ENCODE data around the gene ANKRD40. TPM values are rescaled to one million over a fixed set of nuclear protein-coding genes. Genes with fewer than 3 reads are reported as not detected.
"Not testable (repeated sequence)": the region's sequence is repeated elsewhere in the genome, so short reads cannot be mapped to it uniquely, and the experiment has no call there.

ANKRD40 gene
- total RNA-seq, 2 experiments from 2014 or later, result 31.1 to 34.2 TPM

DNA sequence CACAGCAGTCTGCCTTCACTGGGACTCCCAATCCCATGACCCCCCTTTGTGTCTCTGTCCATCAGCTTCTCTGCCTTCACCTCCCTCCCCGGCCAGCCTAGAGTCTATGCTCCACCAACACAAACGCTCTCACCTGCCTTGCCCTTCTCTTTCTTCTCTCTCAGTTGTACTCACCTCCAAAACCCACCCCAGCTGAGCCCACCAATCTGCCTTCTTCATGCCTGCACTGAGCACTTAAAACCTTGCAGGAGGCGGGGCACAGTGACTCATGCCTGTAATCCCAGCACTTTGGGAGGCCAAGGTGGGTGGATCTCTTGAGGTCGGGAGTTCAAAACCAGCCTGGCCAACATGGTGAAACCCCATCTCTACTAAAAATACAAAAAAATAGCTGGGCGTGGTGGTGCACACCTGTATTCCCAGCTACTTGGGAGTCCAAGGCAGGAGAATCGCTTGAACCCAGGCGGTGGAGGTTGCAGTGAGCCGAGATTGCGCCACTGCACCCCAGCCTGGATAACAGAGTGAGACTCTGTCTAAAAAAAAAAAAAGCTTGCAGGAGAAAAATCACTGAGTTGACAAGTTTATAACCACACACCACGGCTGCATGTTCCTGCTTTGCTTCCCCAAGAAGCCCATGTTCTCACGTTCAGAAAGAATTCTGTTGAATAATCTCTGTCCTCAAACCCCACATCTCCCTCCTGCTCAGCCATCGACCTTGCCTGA, 27.0 kb downstream of the ANKRD40 start:
- CTCF ChIA-PET, result interaction anchor here (1.0 kb wide), 1 partner anchor 11 kb away, joined by 3 read pairs; no protein-coding TSS in a partner anchor
- H3K4me1 Mint-ChIP-seq; H3K36me3 Mint-ChIP-seq (ENCODE audit: low read depth); DNase-seq; H3K4me3 Mint-ChIP-seq; POLR2A ChIA-PET; H3K27ac Mint-ChIP-seq; H3K9me3 Mint-ChIP-seq: not testable (repeated sequence)
- H3K27me3 Mint-ChIP-seq, result peaks cover 25% of the 10 kb centered on the region

DNA sequence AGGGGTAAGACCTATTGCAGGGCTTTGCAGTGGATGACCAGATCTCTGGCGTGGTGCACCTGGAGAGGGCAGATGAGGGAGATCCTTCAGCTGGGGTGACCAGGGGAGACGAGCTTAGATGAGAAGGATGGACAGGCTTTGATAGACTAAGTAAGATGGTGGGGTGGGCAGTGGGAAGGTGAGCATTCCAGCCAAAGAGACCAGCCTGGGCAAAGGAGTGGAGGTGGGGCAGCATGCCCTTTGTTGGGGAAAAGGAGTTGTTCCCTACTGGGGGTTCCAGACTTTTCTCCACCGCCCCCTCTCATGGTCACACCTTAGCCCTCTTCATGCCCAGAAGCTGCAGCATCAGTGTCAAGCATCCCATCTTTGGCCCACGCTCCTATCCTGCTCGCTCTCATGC, 27.6 kb downstream of the ANKRD40 start:
- POLR2A ChIA-PET, result no interaction called here

DNA sequence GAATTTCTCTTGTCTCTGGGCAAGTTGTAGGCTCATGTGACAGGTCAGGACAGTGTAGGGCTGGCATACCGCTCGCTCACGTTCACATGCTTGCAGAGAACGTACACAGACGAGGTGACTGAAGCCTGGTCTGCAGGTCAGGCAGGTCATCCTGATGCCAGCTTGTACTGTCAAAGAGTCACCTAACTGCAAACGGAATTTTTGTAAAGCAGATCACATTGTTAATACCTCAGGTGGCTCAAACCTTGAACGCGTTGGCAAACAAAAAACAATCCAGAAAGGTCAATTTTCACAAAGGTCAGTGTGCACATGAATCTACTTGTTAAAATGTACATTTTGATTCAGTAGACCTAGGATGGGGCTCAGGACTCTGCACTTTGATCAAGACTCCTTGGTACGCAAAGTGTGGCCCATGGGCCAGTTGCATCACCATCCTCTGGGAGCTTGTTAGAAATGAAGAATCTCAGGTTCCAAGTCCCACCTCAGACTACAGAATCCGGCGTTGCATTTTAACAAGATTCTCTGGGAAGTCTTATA, 28.6 kb downstream of the ANKRD40 start:
- ChIA-PET CTCF (interaction anchor here (0.6 kb wide), 3 partner anchors 23 to 191 kb away, joined by 3 to 4 read pairs (median 3); no protein-coding TSS in a partner anchor), POLR2A (no interaction called here)
- DNase-seq, result no peak
- Mint-ChIP-seq H3K9me3 (no peaks in the 10 kb centered on the region), H3K27me3 (peaks cover 25% of the 10 kb centered on the region), H3K27ac (no peak overlapping the region), H3K4me1 (peaks cover 6% of the 10 kb centered on the region), H3K4me3 (no peak overlapping the region), H3K36me3 (ENCODE audit: low read depth) (no peaks in the 10 kb centered on the region)

More for the DNA sequence above, 27.6 kb downstream of the ANKRD40 start:
- H3K9me3 Mint-ChIP-seq, result no peaks in the 10 kb centered on the region
- H3K4me3 Mint-ChIP-seq, result no peak overlapping the region
- DNase-seq, result no peak
- peaks cover 25% of the 10 kb centered on the region for H3K27me3 Mint-ChIP-seq
- H3K36me3 Mint-ChIP-seq (ENCODE audit: low read depth), result no peaks in the 10 kb centered on the region
- CTCF ChIA-PET, result interaction anchor here (1.0 kb wide), 1 partner anchor 11 kb away, joined by 3 read pairs; no protein-coding TSS in a partner anchor
- no peak overlapping the region for H3K27ac Mint-ChIP-seq
- H3K4me1 Mint-ChIP-seq, result peaks cover 6% of the 10 kb centered on the region

DNA sequence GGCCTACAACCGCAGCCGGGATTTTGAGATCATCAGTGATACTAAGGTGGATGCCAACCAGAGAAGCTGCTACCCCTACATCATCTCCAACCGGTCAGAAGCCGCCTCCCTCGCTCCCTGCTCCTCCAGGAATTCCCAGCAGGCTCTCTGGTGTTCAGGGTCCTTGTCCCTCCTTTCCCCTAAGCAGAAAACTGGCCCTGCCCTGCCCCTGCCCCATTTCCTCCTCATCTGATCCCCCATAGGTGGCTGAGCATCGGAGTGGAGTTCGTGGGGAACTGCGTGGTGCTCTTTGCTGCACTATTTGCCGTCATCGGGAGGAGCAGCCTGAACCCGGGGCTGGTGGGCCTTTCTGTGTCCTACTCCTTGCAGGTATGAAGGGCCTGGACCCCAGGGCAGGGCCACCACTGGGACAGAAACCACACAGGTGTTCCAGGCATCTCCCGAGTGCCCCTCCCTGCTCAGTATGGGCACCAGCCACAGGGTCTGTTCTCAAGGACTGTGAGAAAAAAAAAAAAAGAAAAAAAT, 29.8 kb downstream of the ANKRD40 start:
- peaks cover 6% of the 10 kb centered on the region for H3K4me1 Mint-ChIP-seq
- no peak overlapping the region for H3K27ac Mint-ChIP-seq
- H3K27me3 Mint-ChIP-seq, result peaks cover 25% of the 10 kb centered on the region
- DNase-seq, result no peak
- H3K36me3 Mint-ChIP-seq (ENCODE audit: low read depth), result no peaks in the 10 kb centered on the region
- ChIA-PET POLR2A (no interaction called here), CTCF (no interaction called here)
- no peaks in the 10 kb centered on the region for H3K9me3 Mint-ChIP-seq
- no peak overlapping the region for H3K4me3 Mint-ChIP-seq

DNA sequence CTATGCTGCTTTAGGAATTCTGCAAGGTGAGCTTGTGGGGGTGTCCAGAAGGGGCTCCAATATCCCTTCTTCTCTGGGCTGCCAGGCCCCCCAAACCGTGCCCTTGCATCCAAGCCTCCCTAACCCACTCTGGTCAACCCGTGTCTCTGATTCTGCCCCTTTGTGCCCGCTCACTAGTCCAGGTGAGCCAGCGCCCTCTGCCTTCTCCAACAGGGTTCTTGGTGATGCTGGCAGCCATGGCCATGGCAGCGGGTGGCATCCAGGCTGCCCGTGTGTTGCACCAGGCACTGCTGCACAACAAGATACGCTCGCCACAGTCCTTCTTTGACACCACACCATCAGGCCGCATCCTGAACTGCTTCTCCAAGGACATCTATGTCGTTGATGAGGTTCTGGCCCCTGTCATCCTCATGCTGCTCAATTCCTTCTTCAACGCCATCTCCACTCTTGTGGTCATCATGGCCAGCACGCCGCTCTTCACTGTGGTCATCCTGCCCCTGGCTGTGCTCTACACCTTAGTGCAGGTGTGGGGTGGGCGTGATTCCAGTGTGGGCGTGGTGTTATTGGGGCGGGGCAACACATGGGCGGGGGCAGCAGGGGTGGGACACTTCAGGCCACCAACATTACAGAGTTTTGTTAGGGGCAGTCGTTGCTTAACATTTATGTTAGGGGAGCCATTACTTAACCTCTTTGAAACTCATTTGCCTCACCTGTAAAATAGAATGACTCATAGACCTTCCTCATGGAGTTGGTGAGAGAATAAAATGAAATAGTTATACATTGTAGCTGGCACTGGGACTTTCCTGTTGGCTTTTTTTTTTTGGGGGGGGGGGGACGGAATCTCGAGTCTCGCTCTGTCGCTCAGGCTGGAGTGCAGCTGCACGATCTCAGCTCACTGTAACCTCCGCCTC, 31.4 kb downstream of the ANKRD40 start:
- DNase-seq, result no peak
- H3K27ac Mint-ChIP-seq, result no peak overlapping the region
- no peak overlapping the region for H3K4me3 Mint-ChIP-seq
- POLR2A ChIA-PET, result no interaction called here
- no peaks in the 10 kb centered on the region for H3K9me3 Mint-ChIP-seq
- no peaks in the 10 kb centered on the region for H3K36me3 Mint-ChIP-seq (ENCODE audit: low read depth)
- H3K4me1 Mint-ChIP-seq, result peaks cover 3% of the 10 kb centered on the region
- CTCF ChIA-PET, result no interaction called here
- peaks cover 12% of the 10 kb centered on the region for H3K27me3 Mint-ChIP-seq

DNA sequence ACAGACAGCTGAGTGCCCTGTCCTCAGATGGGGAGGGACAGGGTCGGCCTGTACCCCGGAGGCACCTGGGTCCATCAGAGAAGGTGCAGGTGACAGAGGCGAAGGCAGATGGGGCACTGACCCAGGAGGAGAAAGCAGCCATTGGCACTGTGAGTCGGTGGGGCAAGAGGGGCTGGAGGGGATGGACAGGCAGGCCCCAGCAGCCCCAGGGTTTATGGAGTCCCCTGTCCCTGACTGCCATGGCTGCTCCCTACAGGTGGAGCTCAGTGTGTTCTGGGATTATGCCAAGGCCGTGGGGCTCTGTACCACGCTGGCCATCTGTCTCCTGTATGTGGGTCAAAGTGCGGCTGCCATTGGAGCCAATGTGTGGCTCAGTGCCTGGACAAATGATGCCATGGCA, 32.1 kb downstream of the ANKRD40 start:
- Mint-ChIP-seq H3K27me3 (peaks cover 8% of the 10 kb centered on the region), H3K36me3 (ENCODE audit: low read depth) (no peaks in the 10 kb centered on the region), H3K4me1 (no peaks in the 10 kb centered on the region), H3K27ac (no peak overlapping the region), H3K4me3 (no peak overlapping the region), H3K9me3 (no peaks in the 10 kb centered on the region)
- no peak for DNase-seq
- ChIA-PET CTCF (no interaction called here), POLR2A (no interaction called here)

DNA sequence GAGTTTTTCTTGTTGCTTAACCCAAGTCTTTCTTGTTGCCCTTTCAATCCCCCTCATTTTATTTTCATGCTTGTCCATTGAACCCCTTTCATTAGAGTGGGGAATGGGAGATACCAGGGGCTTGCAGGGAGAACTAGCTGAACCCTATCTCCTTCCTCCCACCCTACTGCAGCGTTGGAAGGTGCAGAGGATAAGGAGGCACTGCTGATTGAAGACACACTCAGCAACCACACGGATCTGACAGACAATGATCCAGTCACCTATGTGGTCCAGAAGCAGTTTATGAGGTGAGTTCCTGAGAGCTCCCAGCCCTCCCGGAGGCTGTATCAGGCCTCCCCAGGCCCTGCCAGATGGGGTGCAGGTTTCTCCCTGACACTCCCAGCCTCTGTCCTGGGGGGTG, 32.5 kb downstream of the ANKRD40 start:
- ChIA-PET CTCF (interaction anchor here (1.4 kb wide), 1 partner anchor 44 kb away, joined by 4 read pairs; no protein-coding TSS in a partner anchor), POLR2A (no interaction called here)
- H3K4me3 Mint-ChIP-seq, result no peak overlapping the region

DNA sequence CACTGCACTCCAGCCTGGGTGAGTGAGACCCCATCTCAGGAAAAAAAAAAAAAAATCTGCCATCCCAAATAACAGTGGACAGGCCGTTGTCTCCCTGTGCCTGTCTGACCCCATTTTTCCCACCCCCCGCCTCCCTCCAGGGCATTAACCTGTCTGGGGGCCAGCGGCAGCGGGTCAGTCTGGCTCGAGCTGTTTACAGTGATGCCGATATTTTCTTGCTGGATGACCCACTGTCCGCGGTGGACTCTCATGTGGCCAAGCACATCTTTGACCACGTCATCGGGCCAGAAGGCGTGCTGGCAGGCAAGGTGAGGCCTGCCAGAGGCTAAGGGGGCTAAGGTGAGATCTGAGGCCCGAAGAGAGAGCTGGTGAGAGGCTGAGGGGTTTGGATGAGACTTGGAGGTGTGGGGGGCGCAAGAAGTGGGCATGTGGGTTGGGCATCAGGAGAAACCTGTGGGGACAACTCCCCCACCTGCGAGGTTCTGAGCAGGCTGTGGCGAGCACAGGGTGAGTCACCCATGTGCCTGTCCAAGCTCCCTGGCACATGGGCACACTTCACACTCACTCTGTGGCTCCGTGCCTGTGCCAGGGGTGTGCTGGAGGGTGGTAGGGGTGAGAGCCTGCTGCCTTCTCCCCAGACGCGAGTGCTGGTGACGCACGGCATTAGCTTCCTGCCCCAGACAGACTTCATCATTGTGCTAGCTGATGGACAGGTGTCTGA, 34.7 kb downstream of the ANKRD40 start:
- no peak overlapping the region for H3K27ac Mint-ChIP-seq
- no peak for DNase-seq
- CTCF ChIA-PET, result no interaction called here
- H3K27me3 Mint-ChIP-seq, result no peaks in the 10 kb centered on the region
- peaks cover under 1% of the 10 kb centered on the region for H3K4me1 Mint-ChIP-seq
- H3K4me3 Mint-ChIP-seq, result no peak overlapping the region
- POLR2A ChIA-PET, result no interaction called here
- H3K9me3 Mint-ChIP-seq, result no peaks in the 10 kb centered on the region
- no peaks in the 10 kb centered on the region for H3K36me3 Mint-ChIP-seq (ENCODE audit: low read depth)

More for the DNA sequence above, 32.5 kb downstream of the ANKRD40 start:
- Mint-ChIP-seq H3K4me1 (no peaks in the 10 kb centered on the region), H3K36me3 (ENCODE audit: low read depth) (no peaks in the 10 kb centered on the region), H3K9me3 (no peaks in the 10 kb centered on the region), H3K27ac (no peak overlapping the region), H3K27me3 (peaks cover 4% of the 10 kb centered on the region)
- no peak for DNase-seq

DNA sequence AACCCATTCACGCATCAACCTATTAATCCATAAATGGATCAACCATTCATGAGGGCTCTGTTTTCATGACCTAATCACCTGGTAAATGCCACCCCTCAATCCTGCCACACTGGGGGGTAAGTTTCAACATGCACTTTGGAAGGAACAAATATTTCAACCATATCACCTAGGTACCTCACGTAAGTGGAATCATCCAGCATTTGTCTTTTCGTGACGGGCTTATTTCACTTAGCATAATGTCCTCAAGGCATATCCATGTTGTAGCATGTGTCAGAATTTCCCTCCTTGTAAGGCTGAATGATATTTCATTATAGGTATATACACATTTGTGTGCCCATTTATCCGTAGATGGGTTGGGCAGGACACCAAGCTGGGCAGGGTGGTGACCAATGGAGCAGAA, 35.6 kb downstream of the ANKRD40 start:
- CTCF ChIA-PET, result interaction anchor here (0.5 kb wide), 1 partner anchor 811 kb away, joined by 4 read pairs; no protein-coding TSS in a partner anchor
- Mint-ChIP-seq H3K27ac (no peak overlapping the region), H3K4me3 (no peak overlapping the region), H3K9me3 (no peaks in the 10 kb centered on the region), H3K4me1 (peaks cover 2% of the 10 kb centered on the region), H3K36me3 (ENCODE audit: low read depth) (no peaks in the 10 kb centered on the region), H3K27me3 (no peaks in the 10 kb centered on the region)
- POLR2A ChIA-PET, result no interaction called here
- no peak for DNase-seq

DNA sequence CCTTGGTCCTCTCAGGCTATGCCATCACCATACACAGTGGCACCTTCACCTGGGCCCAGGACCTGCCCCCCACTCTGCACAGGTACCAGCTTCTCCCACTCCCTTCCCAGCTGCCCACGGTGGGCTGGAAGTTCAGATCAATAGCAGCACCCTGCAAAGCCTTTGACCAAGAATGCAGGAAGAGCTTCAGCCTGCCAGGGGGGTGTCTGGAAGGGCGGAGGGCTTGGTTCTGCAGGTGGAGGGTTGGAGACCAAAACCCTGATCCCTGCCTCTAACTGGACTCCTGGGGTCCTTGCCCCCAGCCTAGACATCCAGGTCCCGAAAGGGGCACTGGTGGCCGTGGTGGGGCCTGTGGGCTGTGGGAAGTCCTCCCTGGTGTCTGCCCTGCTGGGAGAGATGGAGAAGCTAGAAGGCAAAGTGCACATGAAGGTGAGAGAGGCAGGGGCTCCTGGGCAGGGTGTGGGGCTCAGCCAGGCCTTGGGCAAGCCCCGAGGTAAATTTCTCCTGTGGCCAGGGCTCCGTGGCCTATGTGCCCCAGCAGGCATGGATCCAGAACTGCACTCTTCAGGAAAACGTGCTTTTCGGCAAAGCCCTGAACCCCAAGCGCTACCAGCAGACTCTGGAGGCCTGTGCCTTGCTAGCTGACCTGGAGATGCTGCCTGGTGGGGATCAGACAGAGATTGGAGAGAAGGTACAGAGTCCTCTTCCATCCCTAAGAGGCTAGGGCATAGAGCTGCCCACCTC, 38.7 kb downstream of the ANKRD40 start:
- CTCF ChIA-PET, result interaction anchor here (1.0 to 1.5 kb wide), 5 partner anchors 14 to 186 kb away, joined by 3 to 4 read pairs (median 3); no protein-coding TSS in a partner anchor
- peaks cover 2% of the 10 kb centered on the region for H3K4me1 Mint-ChIP-seq
- no peaks in the 10 kb centered on the region for H3K36me3 Mint-ChIP-seq (ENCODE audit: low read depth)
- no peaks in the 10 kb centered on the region for H3K27me3 Mint-ChIP-seq
- no peaks in the 10 kb centered on the region for H3K9me3 Mint-ChIP-seq
- POLR2A ChIA-PET, result no interaction called here
- no peak for DNase-seq
- no peak overlapping the region for H3K27ac Mint-ChIP-seq
- no peak overlapping the region for H3K4me3 Mint-ChIP-seq

DNA sequence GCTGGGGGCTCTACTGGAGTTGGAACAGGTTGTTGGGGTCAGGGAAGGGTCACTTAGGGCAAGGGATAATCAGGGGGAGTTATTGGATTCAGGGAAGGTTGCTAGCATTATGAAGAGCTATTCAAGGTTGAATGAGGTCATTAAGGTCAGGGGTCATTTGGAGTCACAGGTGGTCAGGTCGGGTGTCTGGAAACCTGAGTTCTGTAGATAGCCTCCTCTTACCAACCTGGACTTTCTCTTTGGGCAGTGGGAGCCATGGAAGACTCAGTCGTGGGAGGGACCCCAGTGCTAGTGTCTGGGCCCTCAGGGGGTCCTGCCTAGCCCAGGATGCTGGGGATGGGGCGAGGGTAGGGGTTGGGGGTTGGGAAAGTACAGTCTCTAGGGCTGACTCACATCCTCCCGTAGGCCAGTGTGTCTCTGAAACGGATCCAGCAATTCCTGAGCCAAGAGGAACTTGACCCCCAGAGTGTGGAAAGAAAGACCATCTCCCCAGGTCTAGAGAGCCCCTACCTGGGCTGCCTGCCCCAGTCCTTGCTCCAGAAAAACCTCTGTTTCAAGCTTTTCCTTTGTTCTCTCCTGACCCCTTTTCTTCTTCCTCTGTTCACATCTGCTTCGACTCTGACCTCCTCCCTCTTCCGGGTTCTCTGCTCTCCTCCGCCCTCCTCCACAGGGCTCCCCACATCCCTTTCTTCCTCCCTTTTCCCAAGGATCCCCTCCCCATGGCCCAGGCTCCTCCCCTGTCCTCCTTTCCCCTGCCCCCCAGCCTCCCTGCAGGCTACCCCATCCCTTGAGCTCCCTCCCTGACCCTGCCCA, 39.5 kb downstream of the ANKRD40 start:
- Mint-ChIP-seq H3K4me3 (no peak overlapping the region), H3K4me1 (peaks cover 3% of the 10 kb centered on the region), H3K9me3 (no peaks in the 10 kb centered on the region), H3K27me3 (no peaks in the 10 kb centered on the region), H3K36me3 (ENCODE audit: low read depth) (no peaks in the 10 kb centered on the region), H3K27ac (peak overlapping the region; percentile 77)
- ChIA-PET POLR2A (no interaction called here), CTCF (interaction anchor here (1.0 to 1.5 kb wide), 4 partner anchors 13 to 97 kb away, joined by 3 to 4 read pairs (median 3); no protein-coding TSS in a partner anchor)
- DNase-seq, result no peak
